HUDEP-2 (cell line): Measurements from ENCODE around the gene TLE2.

Experiments used
- DNase-seq, 76 experiments: peaks; one replicate each; lab custom pipeline; 2025; ENCODE audit not compliant: unreplicated experiment in 76 of 76; lab: John Stamatoyannopoulos, UW

TLE2 gene

DNA sequence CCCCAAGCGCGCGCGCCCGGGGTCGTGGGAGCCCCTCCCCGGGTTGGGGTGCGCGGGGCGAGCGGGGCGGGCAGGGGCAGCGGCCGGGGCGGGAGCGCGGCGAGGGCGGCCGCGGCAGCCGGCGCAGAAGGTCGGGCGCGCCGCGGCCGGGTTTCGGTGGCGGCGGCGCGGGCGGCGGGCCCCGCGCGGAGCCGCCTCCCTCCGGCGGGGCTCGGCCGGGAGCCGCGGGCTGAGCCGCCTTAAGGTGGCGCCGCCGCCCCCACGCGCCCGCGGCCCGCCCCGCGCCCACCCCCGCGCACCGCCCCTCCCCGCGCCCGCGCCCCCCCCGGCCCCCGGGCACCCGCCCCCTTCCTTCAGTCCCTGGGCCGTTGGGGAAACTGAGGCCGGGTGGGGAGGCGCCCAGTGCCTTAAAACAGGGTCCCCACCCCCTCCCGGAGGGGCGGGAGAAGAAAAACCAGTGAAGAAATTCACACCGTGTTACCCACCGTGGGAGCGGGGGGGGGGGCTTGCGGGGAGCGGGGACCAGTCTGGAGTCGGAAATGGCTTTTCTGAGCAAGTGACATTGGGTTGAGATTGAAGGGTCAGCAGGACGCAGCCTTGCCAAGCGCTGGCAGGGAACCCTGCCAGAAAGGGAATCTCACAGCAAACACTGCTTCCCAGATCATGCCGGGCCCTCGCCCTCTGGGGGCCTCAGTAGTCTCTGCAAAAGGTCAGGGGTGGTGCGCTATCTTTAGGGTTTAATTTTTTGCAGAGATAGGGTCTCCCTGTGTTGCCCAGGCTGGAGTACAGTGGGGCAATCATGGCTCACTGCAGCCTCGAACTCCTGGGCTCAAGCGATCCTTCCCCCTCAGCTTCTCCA is at the start of gene TLE2:
Gene TLE2 (minus strand): TSS at position 216 of the 859 bp plus-strand sequence. CDS start 376 bp downstream, outside the sequence.
- DNase-seq, result no peak

DNA sequence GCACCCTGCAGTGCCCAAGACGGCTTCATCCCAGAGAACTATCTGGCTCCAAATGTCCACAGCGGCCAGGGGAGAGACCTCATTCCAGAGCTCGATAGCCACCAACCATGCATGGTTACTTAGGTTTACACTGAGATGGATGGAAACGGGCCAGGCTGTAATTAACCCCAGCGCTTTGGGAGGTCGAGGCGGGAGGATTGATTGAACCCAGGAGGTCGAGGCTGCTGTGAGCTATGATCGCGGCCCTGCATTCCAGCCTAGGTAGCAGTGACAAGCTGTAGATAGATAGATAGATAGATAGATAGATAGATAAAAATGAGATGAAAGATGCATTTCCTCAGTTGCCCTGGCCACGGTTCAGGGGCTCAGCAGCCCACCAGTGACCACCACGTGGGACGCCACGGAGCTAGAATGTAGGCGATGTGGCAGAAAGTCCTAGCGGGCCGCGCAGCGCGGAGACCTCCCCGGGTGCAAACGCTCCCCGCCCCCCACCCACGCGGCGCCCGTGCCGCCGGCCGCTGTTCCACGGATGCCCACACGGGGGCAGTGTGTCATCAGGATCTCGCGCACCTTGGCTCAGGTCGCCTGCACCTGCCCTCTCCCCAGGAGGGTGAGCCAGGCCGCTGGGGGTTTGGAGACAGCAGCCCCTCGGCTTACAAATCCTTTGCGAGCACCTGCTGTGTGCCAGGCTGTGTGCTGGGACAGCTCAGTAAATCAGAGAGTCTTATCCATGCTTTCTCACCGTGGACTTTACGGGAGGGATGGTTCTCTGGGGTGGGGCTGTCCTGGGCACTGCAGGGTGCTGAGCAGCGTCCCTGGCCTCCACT is 46.7 kb upstream of the TLE2 start:
- DNase-seq, result peak in 40 of 76 experiments; percentile 16 to 74 (median 40)

DNA sequence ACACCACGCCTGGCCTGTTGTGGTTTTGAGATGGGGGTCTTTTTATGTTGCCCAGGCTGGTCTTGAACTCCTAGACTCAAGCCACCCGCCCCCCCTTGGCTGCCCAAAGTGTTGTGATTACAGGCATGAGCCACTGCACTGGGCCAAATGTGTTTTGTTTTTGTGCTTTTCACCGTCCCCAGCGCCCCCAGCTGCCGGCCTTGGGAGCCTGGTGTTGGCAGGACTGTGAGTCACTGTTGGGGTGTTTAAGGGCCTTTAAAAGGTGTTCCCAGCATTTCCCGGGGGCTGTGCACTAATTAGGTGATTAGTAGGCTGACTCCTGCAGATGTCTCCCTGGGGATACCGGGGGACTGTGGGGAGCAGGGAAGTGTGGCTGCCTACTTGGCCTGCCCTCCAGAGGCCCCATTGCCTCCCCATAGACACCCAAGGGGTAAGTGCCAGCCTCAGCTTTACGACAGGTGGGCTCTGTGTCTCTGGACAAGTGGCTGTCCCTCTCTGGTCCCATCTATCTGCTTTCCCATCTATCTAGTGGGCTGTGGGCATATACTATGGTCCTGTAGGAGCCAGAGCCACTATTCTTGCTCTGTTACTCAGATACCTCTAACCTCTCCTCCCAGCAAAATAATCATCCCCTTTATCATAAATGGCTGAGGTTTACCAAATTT is 45.0 kb upstream of the TLE2 start:
- DNase-seq, result peak in 7 of 76 experiments; percentile 10 to 53 (median 15)

DNA sequence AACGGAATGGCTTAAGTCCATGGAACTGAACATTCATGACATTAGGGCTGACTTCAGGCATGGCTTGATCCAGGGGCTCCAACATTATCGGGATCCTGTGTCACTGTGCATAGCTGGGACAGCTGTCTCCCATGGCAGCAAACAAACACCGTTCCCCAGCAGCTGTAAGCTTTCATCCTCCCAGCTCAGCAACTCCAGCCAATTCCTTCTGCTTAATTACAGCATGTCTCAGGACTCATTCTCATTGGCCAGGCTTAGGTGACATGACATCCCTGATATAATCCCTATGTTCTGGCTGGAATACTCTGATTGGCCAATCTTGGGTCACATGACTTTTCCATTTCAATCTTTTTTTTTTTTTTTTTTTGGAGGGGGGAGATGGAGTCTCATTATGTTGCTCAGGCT is 44.1 kb upstream of the TLE2 start:
- DNase-seq, result peak in 3 of 76 experiments; percentile 13 to 16 (median 13)

DNA sequence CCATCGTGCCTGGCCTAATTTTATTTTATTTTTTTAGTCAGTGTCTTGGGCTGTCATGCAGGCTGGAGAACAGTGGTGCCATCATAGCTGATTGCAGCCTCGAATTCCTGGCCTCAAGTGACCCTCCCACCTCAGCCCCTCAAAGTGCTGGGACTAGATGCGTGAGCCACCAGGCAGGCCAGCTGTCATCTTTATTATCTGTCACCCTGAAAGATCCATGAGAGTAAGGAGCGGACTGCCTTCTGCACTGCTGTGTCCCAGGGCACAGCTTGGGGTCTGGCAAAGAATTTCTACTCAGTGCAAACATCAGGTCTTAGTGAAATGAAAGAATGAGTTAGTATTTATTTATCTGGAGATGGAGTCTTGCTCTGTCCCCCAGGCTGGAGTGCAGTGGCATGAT is 42.7 kb upstream of the TLE2 start:
- no peak for DNase-seq

DNA sequence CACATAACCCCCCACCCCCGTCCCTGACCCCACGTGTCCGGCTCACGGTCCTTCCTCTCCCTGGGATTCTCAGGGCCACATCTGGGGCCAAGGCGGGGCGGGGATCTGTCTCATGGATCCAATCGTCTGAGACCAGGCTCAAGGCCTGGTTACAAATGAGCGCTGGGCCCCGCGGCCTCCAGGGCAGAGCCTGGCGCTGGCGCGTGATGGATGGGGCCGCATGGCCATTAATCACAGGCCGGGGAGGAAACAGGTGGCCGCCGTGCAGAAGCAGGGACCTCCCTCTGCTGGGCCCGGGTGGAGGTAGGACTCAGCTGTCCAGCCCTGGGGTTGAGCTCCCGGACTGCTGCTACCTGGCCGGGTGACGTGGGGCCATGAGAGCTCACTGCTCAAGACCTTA is 39.0 kb upstream of the TLE2 start:
- DNase-seq, result no peak

DNA sequence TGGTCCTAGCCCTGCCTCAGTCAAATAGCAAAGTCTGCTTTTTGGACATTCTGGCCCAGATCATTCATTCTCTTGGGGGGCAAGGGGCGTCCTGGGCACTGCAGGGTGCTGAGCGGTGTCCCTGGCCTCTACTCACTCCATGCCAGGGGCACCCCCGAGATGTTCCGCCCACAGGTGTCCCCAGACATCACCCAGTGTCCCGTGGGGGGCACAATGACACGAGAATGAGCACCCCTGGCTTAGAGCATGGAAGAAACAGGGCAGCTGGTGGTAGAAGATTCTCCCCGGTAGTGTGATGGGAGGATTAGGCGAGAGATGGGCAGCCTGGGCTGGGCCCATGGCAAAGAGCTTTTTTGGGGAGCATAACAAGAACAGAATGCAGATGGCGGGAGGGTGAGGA is 38.5 kb upstream of the TLE2 start:
- DNase-seq, result no peak

DNA sequence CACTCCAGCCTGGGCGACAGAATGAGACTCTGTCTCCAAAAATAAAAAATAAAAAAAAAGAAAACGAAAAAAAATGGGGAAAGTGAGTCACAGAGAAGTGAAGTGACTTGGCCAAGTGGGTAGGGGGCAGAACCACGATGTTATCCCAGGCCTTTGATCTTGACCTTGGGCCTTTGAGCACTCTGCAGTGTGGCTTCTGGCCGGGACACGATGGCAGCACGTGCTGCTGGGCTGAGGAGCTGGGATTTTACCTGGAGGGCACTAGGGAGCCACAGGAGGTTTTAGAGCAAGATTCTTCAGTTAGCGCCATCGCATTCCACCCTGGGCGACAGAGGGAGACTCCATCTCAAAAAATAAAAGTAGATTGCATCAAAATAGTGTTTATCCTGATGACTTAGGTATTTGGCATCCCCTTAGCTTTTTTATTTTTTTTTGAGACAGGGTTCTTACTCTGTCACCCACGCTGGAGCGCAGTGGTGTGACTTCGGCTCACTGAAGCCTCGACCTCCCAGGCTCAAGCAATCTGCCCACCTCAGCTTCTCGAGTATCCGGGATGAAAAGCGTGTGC is 37.5 kb upstream of the TLE2 start:
- no peak for DNase-seq

DNA sequence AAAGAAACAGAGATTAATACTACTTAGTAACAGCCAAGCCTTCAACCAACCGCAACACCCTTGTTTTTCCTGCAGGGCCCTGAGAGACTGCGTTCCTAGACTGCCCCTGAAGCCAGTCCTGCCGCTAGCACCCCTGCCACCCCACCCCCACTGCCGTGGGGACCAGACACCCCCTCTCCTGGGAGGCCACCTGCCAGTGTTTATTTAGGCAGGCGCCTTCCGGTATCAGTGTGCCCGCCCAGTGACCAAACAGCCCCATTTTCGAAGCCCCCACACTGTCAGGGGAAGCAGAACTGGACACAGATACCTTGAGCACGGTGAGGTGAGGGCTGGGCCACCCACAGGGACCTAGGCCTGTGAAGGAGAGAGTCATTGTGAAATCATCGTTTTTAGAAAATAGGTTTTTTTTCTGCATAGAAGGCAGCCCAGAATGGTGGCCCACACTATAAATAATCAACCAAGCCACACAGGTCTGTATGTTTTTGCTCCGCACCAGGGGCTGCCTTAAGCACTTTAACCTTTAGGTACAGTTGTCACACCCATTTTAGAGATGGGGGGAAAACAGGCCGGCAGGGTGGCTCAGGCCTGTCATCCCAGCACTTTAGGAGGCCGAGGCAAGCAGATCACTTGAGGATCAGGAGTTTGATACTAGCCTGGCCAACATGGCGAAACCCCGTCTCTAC is 36.7 kb upstream of the TLE2 start:
- DNase-seq, result no peak

DNA sequence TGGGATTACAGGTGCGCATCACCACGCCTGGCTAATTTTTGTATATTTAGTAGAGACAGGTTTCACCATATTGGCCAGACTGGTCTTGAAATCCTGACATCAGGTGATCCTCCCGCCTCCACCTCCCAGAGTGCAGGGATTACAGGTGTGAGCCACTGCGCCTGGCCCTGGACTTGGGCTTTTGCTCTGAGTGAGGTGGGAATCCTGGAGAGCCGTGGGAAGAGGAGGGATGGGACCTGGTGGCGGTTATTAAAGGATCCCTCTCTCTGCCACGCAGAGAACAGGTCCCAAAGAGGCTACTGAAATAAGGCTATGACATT is 34.9 kb upstream of the TLE2 start:
- DNase-seq, result no peak

DNA sequence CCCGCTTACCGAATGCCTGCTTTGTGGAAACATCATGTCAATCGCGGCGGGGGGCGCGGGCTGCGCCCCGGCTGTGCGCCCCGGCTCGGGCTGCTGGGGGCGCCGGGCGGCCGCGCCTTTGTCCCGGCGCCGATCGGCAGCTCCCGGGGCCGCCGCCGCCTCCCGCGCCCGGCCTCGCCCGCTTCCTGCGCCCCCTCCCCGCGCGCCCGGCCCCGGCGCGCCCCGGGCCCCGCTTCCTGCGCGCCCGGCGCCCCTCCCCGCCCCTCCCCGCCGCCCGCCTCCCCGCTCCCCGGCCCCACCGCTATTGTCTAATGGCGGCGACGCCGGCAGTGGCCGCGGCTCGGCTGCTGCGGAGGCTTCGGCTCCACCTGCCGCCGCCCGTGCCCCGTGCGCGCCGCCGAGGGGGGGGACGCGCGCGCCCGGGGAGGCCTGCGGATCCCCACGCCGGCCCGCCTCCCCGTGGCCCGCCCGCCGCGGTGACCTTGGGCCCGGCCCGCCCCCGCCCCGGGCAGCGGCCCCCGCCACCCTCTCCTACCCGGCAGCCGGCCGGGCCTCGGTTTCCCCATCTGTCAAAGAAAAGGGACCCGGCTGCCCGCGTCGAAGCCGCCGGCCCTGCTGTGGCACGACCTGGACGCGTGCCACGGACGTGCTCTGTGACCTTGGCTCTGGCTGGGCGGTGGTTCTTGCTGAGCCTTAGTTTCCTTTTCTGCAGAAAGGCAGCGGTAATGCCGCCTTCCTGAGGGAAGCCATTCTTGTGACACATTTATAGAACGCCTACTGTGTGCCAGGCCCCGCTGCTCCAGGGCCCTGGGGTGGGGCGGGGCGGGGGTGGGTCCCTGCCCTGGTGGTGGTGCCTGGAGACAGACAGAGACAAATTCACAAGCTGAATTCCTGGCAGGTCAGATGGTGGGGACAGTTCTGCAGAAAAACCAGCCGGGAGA is 33.4 kb upstream of the TLE2 start, which contains the start of gene TLE5:
Gene TLE5 (minus strand): TSS at position 331 of the 941 bp plus-strand sequence. CDS start 295 bp downstream, at position 36.
- peak in 39 of 76 experiments; percentile 16 to 64 (median 41) for DNase-seq

DNA sequence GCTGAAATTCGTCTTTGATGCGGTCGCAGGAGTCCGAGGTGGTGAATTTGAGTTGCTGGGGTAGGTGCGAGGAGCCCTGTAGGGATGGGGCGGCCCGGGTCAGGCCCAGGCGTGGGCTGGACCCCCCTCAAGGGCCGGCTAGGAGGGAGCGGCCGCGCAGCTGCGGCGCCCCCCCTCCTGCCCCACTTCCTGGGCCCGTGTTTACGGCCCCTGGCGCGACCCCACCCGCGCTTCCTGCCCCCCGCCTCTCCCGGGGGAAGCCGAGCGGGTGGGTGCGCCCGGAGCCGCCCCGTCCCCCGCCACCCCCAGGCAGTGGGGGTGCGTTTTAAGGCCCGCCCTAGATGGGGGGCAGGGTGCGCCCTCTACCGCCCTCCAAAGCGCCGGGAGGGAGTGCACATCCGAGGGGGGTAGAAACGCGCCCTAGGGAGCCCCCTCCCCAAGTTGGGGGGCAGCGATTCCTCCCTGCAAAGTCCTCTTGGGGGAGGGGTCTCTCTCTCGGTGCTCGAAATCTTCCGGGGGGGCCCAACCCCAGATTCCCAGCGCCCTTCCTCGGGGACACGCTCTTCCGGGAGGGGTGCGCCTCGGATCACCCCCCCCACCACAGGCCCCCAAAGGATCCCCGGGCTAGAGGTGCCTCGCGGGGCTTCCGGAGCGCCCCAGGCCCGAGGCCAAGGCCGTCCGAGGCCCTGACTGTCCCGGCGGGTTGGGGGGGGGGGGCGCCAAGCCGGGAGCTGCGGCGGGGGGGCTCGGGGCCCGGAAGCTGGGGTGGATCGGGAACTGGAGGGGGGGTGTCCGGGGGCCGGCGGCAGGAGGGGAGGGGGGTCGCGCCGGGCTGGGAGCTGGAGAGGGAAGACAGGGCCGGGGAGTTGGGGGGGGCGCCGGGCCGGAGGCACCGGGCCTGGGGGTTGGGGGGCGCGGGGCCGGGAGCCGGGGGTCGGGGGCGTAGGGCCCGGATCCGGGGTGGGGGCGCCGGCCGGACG is 32.4 kb upstream of the TLE2 start:
- peak in 28 of 76 experiments; percentile 16 to 53 (median 26) for DNase-seq

DNA sequence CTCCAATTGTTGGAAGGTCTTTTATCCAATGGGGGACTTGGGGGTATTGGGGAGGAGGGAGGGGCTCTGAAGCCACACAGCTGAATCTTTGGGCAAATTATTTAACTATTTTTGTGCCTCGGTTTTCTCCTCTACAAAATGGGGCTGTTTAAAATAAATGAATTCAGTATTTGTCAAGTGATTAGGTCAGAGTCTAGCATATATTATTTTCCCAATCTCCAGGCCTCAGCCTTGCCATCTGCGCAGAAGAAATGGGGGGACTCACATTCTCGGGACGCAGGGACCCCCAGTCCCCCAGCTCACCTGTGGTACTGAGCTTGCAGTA is 31.7 kb upstream of the TLE2 start:
- DNase-seq, result no peak

DNA sequence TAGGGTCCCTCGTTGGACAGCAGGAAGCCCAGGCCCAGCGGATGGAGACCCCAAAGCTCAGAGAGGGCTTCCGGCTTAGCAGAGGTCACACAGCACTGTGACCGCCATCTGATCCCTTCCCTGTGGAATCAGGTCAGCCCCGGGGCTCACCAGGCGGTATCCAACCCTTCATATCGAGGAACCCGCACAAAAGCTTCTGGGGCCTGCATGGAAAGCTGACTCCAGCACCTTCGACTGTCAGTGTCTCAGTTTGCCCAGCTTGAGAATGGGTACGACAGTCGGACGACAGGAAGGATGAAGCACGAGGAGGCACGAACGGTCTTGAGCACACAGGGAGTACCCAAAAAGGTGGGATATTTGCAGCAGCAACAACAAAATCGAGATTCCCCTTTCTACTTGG is 30.6 kb upstream of the TLE2 start:
- no peak for DNase-seq

DNA sequence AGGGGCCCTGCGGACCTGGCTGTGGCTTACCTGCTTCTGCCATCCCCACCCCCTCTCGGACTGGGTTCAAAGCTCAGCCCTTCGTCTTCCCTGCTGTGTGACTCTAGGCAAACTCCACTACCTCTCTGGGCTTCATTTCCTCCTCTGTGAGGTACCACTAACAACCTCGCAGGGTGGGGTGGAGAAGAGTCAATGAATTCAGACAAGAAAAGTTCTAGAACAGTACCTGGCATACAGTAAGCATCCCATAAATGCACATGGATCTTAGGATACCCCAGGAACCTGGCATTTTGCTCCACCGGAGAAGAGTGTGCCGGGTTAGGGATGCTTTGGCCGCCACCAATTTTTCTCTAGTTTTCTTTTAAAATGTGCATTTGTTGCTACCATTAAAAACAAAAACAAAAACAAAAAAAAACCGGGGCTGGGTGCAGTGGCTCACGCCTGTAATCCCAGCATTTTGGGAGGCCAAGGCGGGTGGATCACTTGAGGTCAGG is 29.8 kb upstream of the TLE2 start:
- DNase-seq, result no peak

DNA sequence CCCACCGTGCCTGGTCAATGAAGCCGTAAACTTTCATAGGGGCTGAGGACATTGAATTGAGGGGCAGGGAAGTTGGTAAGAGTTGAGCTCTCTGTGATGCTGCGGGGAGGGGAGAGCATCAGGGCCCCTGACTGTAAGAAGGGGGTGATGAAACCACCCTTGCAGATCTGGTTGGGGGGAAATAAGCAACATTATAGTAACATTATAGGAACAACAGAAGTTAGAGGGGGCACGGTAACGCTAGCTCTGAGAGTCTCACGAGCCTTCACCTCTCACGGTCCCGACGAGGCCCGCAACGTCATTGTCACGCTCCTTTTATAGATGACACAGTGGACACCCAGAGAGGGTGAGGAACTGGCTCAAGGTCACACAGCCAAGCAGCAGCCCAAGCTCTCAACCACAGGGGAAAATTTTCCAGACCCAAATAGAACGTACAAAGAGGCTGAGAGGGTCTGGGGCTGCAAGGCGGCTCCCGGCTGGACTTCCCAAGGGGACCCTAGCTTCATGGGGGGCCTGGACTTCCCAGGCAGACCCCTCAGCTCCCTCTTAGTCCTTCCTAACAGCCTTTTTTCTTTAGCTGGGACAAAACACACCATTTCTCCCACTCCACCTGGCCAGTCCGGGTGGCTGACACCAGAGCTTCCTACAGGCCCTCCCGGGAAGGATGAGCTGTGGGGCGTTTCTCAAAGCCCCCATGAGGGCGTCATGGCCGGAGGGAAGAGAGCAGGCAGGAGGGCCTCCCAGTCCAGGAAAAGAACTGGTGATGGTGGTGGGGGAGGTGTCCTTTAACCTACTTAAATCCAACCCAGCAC is 29.1 kb upstream of the TLE2 start:
- DNase-seq, result no peak

DNA sequence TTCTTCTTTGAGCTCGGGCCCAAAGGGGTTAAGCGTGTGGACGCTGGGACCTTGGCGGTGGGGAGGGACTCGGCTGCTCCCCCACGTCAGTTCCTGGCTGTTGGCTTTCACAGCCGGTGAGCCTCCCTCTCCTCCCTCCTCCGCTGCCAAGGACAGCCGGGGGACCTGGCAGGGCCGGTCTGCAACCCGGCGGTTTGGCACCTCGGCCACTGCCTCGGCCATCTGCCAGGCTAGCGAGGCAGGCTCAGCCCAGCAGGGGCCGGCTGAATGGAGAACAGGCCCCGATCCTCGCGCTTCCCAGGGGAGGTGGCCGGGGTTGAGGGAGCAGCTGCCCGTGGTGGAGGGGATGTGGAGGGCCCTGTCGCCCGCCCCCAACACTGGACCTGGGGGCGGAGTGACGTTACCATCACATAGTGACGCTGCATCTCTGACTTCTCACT is 28.2 kb upstream of the TLE2 start:
- DNase-seq, result no peak
